HG03520 (cell line): ENCODE measurements around the gene DDX49.
"Not testable (repeated sequence)": the region's sequence is repeated elsewhere in the genome, so short reads cannot be mapped to it uniquely, and the experiment has no call there.

Source experiments
- ATAC-seq: cut with Tn5 transposase; IDR thresholded peaks from one replicate; pipeline ENCODE4 v1.9.1; 2021; ENCODE audit warnings: mild to moderate bottlenecking, moderate library complexity; ENCODE audit not compliant: unreplicated experiment

DDX49 gene

GRCh38 chr19:18895038-18895823, 24.3 kb upstream of the DDX49 start:
- ATAC-seq, result no peak

GRCh38 chr19:18895824-18896341, 23.6 kb upstream of the DDX49 start, which contains the start of gene CERS1:
CERS1 (minus strand) TSS chr19:18896158; CDS start chr19:18896072, 86 bp downstream.
- no peak for ATAC-seq

DNA sequence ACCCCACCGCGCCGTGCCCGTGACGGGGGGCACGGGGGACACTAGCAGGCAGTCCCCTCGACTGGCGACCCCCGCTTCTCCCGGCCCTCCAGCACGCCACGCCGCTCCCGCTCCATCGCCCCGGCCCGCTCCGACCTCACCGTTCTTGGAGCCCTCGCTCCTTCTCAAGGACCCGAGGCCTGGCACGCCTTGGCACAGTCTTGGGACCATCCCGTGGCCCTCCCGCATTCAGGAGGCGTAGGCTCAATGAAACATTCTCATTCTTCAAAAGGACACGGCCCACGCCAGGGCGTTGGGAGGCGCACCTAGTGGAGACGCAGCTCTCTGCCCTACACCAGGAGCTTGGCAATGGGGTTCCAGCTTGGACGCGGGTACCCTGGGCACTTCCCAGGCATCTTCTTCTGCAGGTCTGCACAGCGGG, 23.1 kb upstream of the DDX49 start:
- no peak for ATAC-seq

- no peak for ATAC-seq
Observed at GRCh38 chr19:18897094-18898029, 22.2 kb upstream of the DDX49 start.

DNA sequence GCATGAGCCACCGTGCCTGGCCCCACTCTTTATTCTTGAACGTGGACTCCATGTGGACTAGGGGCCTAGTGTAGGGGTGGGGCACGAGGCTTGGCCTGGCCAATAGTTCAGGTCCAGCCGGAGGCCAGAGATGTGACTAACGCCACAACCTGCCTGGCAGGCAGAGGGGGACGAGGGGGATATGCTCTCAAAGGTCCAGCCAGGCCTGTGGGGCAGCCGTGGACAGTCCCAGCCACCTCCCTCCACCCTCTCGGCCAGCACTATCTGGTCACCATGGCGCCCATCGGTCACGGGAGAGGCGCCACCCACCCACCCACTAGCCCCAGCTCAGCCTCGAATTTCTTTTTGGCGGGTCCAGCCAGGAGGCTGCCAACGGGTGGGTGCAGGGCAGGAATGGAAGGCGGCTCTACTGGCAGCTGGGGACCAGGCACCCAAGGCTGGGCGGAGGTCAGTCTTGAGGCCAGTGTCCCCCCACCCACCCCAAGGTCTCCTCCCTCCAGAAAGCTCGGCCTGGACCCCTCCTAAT, 21.4 kb upstream of the DDX49 start:
- no peak for ATAC-seq

DNA sequence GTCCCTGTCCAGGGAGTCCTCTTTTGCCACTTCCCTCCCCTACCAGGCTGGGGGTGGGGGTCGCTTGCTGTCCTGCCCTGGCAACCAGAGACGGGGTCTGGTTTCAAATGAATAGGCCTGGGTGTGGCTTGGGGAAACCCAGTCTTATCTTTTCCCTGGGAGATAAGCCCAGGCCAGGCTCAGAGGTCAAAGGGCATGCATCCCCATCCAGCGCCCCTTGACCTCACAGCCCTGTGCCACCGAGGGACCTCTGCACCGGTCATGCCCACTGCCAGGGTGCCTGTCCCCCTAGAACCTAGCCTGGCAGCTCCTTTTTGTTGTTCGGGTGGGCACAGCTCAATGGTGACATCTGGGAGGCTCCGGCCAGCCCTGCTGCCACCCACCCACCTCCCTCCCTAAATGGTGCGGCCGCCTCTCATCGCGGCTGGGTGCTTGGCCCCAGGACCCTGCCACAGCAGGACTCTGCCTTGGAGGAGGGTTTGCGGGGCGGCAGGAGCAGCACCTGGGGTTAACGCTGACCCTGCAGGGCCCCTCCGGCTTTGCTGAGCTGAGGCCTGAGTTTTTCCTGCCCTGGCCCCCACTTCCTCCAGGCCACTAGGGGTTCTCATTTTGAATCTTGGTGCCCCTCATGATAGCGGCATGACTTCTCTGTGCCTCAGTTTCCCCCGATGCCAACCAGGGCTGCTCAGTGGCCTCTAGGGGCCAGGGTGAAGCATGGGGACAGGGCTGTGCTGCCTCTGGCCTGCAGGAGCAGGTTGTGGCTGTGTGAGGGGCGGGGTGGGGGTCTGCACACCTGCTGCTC, 20.7 kb upstream of the DDX49 start:
- ATAC-seq, result no peak

- ATAC-seq, result no peak
Observed at GRCh38 chr19:18899624-18900560, 19.6 kb upstream of the DDX49 start.

GRCh38 chr19:18900700-18901481, 18.6 kb upstream of the DDX49 start:
- ATAC-seq, result no peak

- ATAC-seq, result no peak
Observed at GRCh38 chr19:18901491-18901890, 18.0 kb upstream of the DDX49 start.

- not testable (repeated sequence) for ATAC-seq
Observed at GRCh38 chr19:18902519-18902918, 17.0 kb upstream of the DDX49 start.

- ATAC-seq, result no peak
Observed at GRCh38 chr19:18903156-18904037, 16.1 kb upstream of the DDX49 start.

DNA sequence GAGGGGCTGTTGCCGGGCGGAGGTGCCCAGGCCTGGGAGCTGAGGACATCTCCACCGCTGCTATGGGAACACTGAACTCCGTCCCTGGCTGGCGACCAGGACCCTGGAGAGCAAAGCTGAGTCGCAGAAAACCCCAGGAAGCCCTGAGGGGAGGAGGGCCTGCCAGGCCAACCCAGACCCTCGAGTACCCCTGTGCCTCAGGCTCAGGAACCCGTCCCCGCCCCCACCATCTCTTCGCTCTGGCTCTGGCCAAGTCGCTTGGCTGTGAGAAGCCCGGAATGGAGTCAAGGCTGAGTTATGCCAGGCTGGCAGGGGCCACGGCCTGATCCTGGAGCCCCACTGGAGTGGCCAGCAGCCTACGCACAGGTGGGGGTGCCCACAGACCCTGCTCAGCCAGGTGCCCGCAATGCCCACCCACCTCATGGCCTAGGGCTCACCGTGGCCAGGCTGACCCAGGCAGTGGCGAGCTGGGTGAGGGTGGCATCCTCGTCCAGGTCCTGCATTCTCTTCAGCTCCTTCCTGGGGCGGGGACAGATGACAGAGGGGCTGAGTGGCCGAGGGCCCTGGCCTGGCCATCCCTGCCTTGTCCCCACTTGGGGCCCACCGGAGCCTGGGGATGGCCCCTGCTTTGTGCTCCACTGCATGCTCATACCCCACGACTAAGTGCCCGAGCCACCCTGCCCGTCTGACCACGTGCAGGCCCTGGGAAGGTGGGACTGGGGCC, 15.0 kb upstream of the DDX49 start:
- ATAC-seq, result no peak

DNA sequence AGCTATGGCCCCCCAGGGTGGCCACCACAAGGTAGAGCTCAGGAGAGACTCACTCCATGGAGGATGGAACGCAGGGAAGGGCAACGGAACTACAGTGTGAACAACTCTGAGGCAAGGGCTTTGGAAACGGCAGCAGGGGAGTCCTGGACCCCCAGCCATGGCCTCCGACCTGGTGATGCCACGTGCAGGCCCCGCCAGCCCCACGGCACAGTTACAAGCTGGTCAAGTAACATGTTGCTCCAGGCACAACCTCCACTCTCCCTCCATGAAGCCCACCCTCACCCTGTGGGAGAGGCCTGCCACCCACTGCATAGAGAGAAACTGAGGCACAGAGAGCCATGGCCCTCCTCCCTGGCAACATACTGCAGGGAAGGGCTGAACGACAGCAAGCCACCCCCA, 14.5 kb upstream of the DDX49 start:
- ATAC-seq, result no peak

- no peak for ATAC-seq
Observed at GRCh38 chr19:18905513-18906236, 13.8 kb upstream of the DDX49 start.

GRCh38 chr19:18906605-18907519, 12.7 kb upstream of the DDX49 start:
- no peak for ATAC-seq
